WTC11 (cell line): ENCODE data around the gene CGN. TPM values are rescaled to one million over a fixed set of nuclear protein-coding genes. Genes with fewer than 3 reads are reported as not detected.

Source experiments
- ATAC-seq: fragments of 200-7000 bp; cut with Tn5 transposase; 2 replicates; pipeline ENCODE4 v1.10.0; 2021; ENCODE audit warnings: mild to moderate bottlenecking, moderate library complexity
- CTCF ChIA-PET: fragments of 300-600 bp; sonication (Branson Sonifier 250); formaldehyde crosslinking; loops from one replicate; lab custom pipeline; 2021; ENCODE audit warnings: antibody characterized with exemption; lab: Charles Lee
- POLR2A ChIA-PET: fragments of 350-600 bp; sonication (Branson Sonifier 250); formaldehyde crosslinking; loops from one replicate; lab custom pipeline; 2021; ENCODE audit warnings: antibody characterized with exemption; lab: Charles Lee
- DNase-seq: peaks from one replicate; pipeline ENCODE4 v3.0.0; 2021; ENCODE audit warnings: low spot score
- H3K27ac Mint-ChIP-seq: 2 replicates; pipeline ENCODE4 v1.8.0; 2021; ENCODE audit warnings: mixed read lengths
- H3K27me3 Mint-ChIP-seq: 2 replicates; pipeline ENCODE4 v1.8.0; 2021; ENCODE audit warnings: low read depth, mild to moderate bottlenecking, moderate library complexity, mixed read lengths
- H3K36me3 Mint-ChIP-seq: 2 replicates; pipeline ENCODE4 v1.8.0; 2021; ENCODE audit warnings: mixed read lengths
- H3K4me1 Mint-ChIP-seq: 2 replicates; pipeline ENCODE4 v1.8.0; 2022; ENCODE audit warnings: mixed read lengths
- H3K4me3 Mint-ChIP-seq: 2 replicates; pipeline ENCODE4 v1.8.0; 2021; ENCODE audit warnings: mild to moderate bottlenecking, moderate library complexity, mixed read lengths
- H3K9me3 Mint-ChIP-seq: 2 replicates; pipeline ENCODE4 v1.8.0; 2021; ENCODE audit warnings: mixed read lengths
- CREM ChIP-seq: sonication (generic); formaldehyde crosslinking; IDR thresholded peaks from 2 replicates; pipeline ENCODE4 v1.8.1; 2022; ENCODE audit warnings: mild to moderate bottlenecking, missing genetic modification reagents, moderate library complexity
- FOXK1 ChIP-seq: sonication (generic); formaldehyde crosslinking; IDR thresholded peaks from 2 replicates; pipeline ENCODE4 v1.8.0; 2022; ENCODE audit warnings: mild to moderate bottlenecking, moderate library complexity, missing genetic modification reagents
- FOXP1 ChIP-seq: sonication (generic); formaldehyde crosslinking; IDR thresholded peaks from 2 replicates; pipeline ENCODE4 v1.8.0; 2022; ENCODE audit warnings: missing genetic modification reagents, mild to moderate bottlenecking, moderate library complexity, borderline replicate concordance
- GABPB1 ChIP-seq: sonication (generic); formaldehyde crosslinking; IDR thresholded peaks from 2 replicates; pipeline ENCODE4 v1.8.1; 2023; ENCODE audit warnings: mild to moderate bottlenecking, missing genetic modification reagents
- IRF2 ChIP-seq: sonication (generic); formaldehyde crosslinking; IDR thresholded peaks from 2 replicates; pipeline ENCODE4 v1.8.0; 2022; ENCODE audit warnings: low read depth, missing genetic modification reagents, borderline replicate concordance
- KAT7 ChIP-seq: sonication (generic); formaldehyde crosslinking; IDR thresholded peaks from 2 replicates; pipeline ENCODE4 v1.8.1; 2023; ENCODE audit warnings: missing genetic modification reagents, mild to moderate bottlenecking, borderline replicate concordance
- MYBL2 ChIP-seq: sonication (generic); formaldehyde crosslinking; IDR thresholded peaks from 2 replicates; pipeline ENCODE4 v1.8.1; 2023; ENCODE audit warnings: mild to moderate bottlenecking, moderate library complexity, missing genetic modification reagents
- SP1 ChIP-seq: sonication (generic); formaldehyde crosslinking; conservative IDR thresholded peaks from 2 replicates; pipeline ENCODE4 v1.8.1; 2022; ENCODE audit warnings: missing genetic modification reagents
- TP53 ChIP-seq: sonication (generic); formaldehyde crosslinking; IDR thresholded peaks from 2 replicates; pipeline ENCODE4 v1.8.1; 2023; ENCODE audit warnings: mild to moderate bottlenecking, missing genetic modification reagents
- ZNF232 ChIP-seq: sonication (generic); formaldehyde crosslinking; IDR thresholded peaks from 2 replicates; pipeline ENCODE4 v1.8.0; 2022; ENCODE audit warnings: mild to moderate bottlenecking, missing genetic modification reagents
- ZNF317 ChIP-seq: sonication (generic); formaldehyde crosslinking; IDR thresholded peaks from 2 replicates; pipeline ENCODE4 v1.8.1; 2023; ENCODE audit warnings: low read depth, mild to moderate bottlenecking, moderate library complexity, missing genetic modification reagents, borderline replicate concordance
- total RNA-seq: library from RNA; stranded (reverse); gene quantifications from 3 replicates; pipeline ENCODE4 v1.2.3, GENCODE V29; 2021
- TF ChIP-seq, protein P1 (sequence below): sonication (generic); formaldehyde crosslinking; IDR thresholded peaks from 2 replicates; pipeline ENCODE4 v1.8.1; 2022; ENCODE audit warnings: mild to moderate bottlenecking, moderate library complexity, missing genetic modification reagents
- TF ChIP-seq, protein P2 (sequence below): fragments of 250-450 bp; sonication (Bioruptor Pico); IDR thresholded peaks from 2 replicates; pipeline ENCODE4 v2.1.2; 2022; ENCODE audit warnings: mild to moderate bottlenecking, moderate library complexity
- TF ChIP-seq, protein P3 (sequence below): sonication (generic); formaldehyde crosslinking; IDR thresholded peaks from 2 replicates; pipeline ENCODE4 v1.8.0; 2023; ENCODE audit warnings: missing genetic modification reagents
- TF ChIP-seq, protein P4 (sequence below): sonication (generic); formaldehyde crosslinking; IDR thresholded peaks from 2 replicates; pipeline ENCODE4 v1.8.1; 2023; ENCODE audit warnings: mild to moderate bottlenecking, moderate library complexity, missing genetic modification reagents
- TF ChIP-seq, protein P5 (sequence below): sonication (generic); formaldehyde crosslinking; IDR thresholded peaks from 2 replicates; pipeline ENCODE4 v1.8.0; 2022; ENCODE audit warnings: mild to moderate bottlenecking, missing genetic modification reagents
- TF ChIP-seq, protein P6 (sequence below): sonication (generic); formaldehyde crosslinking; IDR thresholded peaks from 2 replicates; pipeline ENCODE4 v1.8.0; 2022; ENCODE audit warnings: mild to moderate bottlenecking, missing genetic modification reagents

The CGN gene
- total RNA-seq, 1 experiment from 2014 or later: 68.7 TPM

DNA sequence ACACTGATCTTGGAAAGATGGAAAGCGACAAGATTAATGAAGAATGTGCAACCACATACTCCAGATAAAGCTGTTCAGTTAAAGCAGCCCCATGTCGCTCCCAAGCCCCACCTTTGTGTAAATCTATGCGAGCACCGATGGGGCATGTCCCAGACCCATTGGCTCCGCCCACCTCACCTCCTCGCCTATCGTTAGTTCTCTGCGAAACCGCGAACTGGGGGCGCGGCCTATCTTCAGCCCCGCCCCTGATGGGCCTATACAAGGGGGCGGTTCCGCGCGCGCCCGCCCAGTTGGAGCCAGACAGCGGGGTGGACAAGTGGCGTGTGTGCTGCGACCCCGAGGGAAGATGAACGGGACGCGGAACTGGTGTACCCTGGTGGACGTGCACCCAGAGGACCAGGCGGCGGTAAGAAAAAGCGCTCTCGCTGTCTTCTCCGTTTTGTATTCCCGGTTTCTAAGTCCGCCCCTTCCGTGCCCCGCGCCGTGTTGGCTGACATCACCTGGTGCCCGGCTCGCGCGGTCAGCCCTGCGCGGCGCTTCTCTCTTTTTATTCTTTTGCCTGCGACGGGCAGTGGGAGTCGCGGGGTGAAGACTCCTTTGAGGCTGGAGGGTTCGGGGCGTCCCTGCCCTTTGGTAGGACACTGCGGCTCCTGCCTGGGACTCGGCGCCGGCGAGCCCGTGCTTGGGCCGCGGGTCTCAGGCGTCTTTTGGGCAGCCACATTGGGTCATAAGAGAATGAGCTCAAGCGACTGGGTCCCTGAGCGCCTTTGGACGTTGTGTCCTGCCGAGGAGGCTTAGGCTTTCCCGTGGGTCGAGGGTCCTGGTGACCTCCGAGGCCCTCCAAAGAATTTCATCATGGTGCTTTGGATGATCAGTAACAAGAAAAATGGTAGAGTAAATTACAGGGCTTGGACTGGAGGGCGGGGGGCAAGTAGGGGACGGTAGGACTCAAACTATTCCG is 29.1 kb downstream of the CGN start, which contains the start of gene TUFT1:
TSS of gene TUFT1 (plus strand) at position 289 of the 961 bp plus-strand sequence. CDS start at position 347, 58 bp downstream.
- H3K4me3 Mint-ChIP-seq: peak within 1 kb of the TSS; percentile 96
- peaks cover 16% of the 10 kb centered on the region for H3K4me1 Mint-ChIP-seq
- CTCF ChIA-PET: interaction anchor here (0.5 to 2.7 kb wide), 15 partner anchors 9 to 299 kb away, joined by 3 to 10 read pairs (median 4); partner anchors contain the start of genes C2CD4D and CGN
- H3K36me3 Mint-ChIP-seq: peaks cover 27% of the 10 kb centered on the region
- peak within 1 kb of the TSS; percentile 99 for H3K27ac Mint-ChIP-seq
- DNase-seq (peak; percentile 99), ATAC-seq (peak; percentile 93)
- POLR2A ChIA-PET: interaction anchor here (0.6 to 4.5 kb wide), 16 partner anchors 8 to 249 kb away, joined by 3 to 56 read pairs (median 4); partner anchors contain the start of gene CGN
- H3K9me3 Mint-ChIP-seq: no peaks in the 10 kb centered on the region
- TF ChIP-seq, protein P1, sequence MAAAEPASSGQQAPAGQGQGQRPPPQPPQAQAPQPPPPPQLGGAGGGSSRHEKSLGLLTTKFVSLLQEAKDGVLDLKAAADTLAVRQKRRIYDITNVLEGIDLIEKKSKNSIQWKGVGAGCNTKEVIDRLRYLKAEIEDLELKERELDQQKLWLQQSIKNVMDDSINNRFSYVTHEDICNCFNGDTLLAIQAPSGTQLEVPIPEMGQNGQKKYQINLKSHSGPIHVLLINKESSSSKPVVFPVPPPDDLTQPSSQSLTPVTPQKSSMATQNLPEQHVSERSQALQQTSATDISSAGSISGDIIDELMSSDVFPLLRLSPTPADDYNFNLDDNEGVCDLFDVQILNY: peak; percentile 64; the same call in 1 of the 2 replicates
- 0 out of 2 replicates have a peak, but pooled peaks have one; percentile 55 for TF ChIP-seq FOXP1 (CRISPR knock-in tag)
- TF ChIP-seq IRF2 (CRISPR knock-in tag): no peak
- TF ChIP-seq MYBL2 (CRISPR knock-in tag): peak; percentile 66; the same call in 1 of the 2 replicates
- TF ChIP-seq ZNF232 (CRISPR knock-in tag): peak; percentile 9; the same call in 1 of the 2 replicates
- TF ChIP-seq, protein P2, sequence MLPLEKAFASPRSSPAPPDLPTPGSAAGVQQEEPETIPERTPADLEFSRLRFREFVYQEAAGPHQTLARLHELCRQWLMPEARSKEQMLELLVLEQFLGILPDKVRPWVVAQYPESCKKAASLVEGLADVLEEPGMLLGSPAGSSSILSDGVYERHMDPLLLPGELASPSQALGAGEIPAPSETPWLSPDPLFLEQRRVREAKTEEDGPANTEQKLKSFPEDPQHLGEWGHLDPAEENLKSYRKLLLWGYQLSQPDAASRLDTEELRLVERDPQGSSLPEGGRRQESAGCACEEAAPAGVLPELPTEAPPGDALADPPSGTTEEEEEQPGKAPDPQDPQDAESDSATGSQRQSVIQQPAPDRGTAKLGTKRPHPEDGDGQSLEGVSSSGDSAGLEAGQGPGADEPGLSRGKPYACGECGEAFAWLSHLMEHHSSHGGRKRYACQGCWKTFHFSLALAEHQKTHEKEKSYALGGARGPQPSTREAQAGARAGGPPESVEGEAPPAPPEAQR (CRISPR knock-in tag): no peak
- peak; percentile 93 for TF ChIP-seq SP1 (CRISPR knock-in tag)
- TF ChIP-seq, protein P3, sequence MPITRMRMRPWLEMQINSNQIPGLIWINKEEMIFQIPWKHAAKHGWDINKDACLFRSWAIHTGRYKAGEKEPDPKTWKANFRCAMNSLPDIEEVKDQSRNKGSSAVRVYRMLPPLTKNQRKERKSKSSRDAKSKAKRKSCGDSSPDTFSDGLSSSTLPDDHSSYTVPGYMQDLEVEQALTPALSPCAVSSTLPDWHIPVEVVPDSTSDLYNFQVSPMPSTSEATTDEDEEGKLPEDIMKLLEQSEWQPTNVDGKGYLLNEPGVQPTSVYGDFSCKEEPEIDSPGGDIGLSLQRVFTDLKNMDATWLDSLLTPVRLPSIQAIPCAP (CRISPR knock-in tag): 0 out of 2 replicates have a peak, but pooled peaks have one; percentile 51
- no peak for TF ChIP-seq TP53
- TF ChIP-seq, protein P4, sequence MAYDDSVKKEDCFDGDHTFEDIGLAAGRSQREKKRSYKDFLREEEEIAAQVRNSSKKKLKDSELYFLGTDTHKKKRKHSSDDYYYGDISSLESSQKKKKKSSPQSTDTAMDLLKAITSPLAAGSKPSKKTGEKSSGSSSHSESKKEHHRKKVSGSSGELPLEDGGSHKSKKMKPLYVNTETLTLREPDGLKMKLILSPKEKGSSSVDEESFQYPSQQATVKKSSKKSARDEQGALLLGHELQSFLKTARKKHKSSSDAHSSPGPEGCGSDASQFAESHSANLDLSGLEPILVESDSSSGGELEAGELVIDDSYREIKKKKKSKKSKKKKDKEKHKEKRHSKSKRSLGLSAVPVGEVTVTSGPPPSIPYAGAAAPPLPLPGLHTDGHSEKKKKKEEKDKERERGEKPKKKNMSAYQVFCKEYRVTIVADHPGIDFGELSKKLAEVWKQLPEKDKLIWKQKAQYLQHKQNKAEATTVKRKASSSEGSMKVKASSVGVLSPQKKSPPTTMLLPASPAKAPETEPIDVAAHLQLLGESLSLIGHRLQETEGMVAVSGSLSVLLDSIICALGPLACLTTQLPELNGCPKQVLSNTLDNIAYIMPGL (CRISPR knock-in tag): no peak
- TF ChIP-seq GABPB1 (CRISPR knock-in tag): peak; percentile 41; the same call in 1 of the 2 replicates
- TF ChIP-seq, protein P5, sequence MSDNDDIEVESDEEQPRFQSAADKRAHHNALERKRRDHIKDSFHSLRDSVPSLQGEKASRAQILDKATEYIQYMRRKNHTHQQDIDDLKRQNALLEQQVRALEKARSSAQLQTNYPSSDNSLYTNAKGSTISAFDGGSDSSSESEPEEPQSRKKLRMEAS (CRISPR knock-in tag): peak; percentile 56; the same call in 1 of the 2 replicates
- TF ChIP-seq CREM (CRISPR knock-in tag): no peak; the same call in 1 of the 2 replicates
- TF ChIP-seq, protein P6, sequence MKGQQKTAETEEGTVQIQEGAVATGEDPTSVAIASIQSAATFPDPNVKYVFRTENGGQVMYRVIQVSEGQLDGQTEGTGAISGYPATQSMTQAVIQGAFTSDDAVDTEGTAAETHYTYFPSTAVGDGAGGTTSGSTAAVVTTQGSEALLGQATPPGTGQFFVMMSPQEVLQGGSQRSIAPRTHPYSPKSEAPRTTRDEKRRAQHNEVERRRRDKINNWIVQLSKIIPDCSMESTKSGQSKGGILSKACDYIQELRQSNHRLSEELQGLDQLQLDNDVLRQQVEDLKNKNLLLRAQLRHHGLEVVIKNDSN (CRISPR knock-in tag): 0 out of 2 replicates have a peak, but pooled peaks have one; percentile 9
- peaks cover 3% of the 10 kb centered on the region; the same call in 1 of the 2 replicates for H3K27me3 Mint-ChIP-seq

DNA sequence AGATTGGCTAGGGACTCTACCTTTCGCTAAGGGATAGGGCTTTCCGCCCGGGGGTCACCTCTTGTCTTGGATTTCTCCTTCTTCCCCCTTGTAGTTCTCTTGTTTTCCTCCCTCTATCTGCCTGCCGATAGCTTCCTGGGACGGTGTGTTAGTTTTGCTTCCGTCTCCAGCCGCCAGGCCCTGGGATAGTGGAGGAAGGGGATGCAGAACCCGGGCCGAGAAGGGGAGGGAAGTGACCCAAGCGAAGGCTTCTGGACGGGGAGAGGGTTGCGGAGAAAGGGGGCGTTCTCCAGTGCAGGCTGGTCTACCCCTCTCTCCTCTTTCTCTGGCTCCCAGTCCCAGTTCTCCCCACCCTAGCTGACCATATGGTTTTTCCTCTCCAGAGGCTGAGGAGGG is 29.8 kb downstream of the CGN start:
- Mint-ChIP-seq H3K27ac (peak overlapping the region; percentile 96; the same call in 1 of the 2 replicates), H3K9me3 (no peaks in the 10 kb centered on the region), H3K4me1 (peaks cover 16% of the 10 kb centered on the region), H3K4me3 (peak overlapping the region; percentile 96), H3K27me3 (peaks cover 3% of the 10 kb centered on the region; the same call in 1 of the 2 replicates), H3K36me3 (peaks cover 24% of the 10 kb centered on the region)
- peak; percentile 59 for ATAC-seq
- no peak for TF ChIP-seq ZNF317 (CRISPR knock-in tag)
- 0 out of 2 replicates have a peak, but pooled peaks have one; percentile 42 for TF ChIP-seq FOXK1 (CRISPR knock-in tag)
- 0 out of 2 replicates have a peak, but pooled peaks have one; percentile 77 for TF ChIP-seq KAT7 (CRISPR knock-in tag)
- peak; percentile 65 for DNase-seq
- POLR2A ChIA-PET: interaction anchor here (0.6 to 4.5 kb wide), 8 partner anchors 21 to 213 kb away, joined by 3 to 56 read pairs (median 4); partner anchors contain the start of gene CGN
- CTCF ChIA-PET: interaction anchor here (0.5 to 2.7 kb wide), 10 partner anchors 8 to 299 kb away, joined by 3 to 10 read pairs (median 4); partner anchors contain the start of genes C2CD4D and CGN
